Fibroblast of mammary gland (primary cell): ENCODE data around the gene TMCC1.

Source experiments
- DNase-seq: peaks from one replicate; pipeline ENCODE4 v3.0.0-alpha.2; 2010; ENCODE audit warnings: low read depth
- H3K4me3 ChIP-seq: 2 replicates; pipeline ENCODE4 v1.5.1; 2011; ENCODE audit warnings: low read depth, mild to moderate bottlenecking, low read length, moderate library complexity; ENCODE audit not compliant: control insufficient read depth
- CTCF ChIP-seq: conservative IDR thresholded peaks from 2 replicates; pipeline ENCODE4 v1.5.1; 2011; ENCODE audit warnings: low read depth, low read length, inconsistent platforms; ENCODE audit not compliant: control insufficient read depth, insufficient read depth

TMCC1 gene

DNA sequence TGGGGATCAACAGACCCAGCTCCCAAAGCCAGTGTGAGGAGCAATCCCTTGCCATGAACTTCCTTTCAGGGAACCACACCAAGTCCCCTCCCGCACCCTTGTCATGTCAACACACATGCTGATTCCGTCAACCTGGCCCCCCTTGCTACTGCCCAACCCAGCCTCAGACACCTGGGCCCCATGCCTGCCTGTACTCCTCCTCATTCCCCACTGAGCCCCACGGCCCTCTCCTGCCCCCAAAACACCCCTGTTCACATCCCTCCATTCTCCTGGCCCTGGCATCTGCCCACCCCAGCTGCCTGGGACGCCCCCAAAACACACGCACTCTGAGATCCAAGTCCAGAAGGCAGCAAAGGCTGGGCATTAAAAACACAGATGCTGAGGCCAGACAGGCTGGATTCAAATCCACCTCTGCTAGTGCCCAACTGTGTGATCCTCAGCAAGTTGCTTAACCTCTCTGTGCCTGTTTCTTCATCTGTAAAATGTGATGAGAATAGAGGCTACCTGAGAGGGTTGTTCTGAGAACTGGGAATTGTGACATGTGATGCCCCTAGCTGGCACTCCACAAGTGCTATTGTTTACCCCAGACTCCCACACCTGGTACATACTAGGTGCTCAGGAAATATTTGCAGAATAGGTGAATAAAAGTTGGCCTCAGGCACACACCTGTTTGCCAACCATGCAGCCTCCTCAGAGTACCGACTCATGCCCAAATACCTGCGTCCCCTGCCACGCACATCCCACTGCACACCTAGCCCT, 289.3 kb downstream of the TMCC1 start:
- no peak for TF ChIP-seq CTCF
- H3K4me3 ChIP-seq = peak overlapping the region; percentile 62

GRCh38 chr3:129603561-129603942, 290.0 kb downstream of the TMCC1 start:
- TF ChIP-seq CTCF = no peak
- H3K4me3 ChIP-seq = peak overlapping the region; percentile 62
- no peak for DNase-seq

More for the DNA sequence above, 289.3 kb downstream of the TMCC1 start:
- no peak for DNase-seq

GRCh38 chr3:129602730-129603560, 290.6 kb downstream of the TMCC1 start:
- DNase-seq = peak; percentile 93
- no peak for TF ChIP-seq CTCF
- peak overlapping the region; percentile 21 for H3K4me3 ChIP-seq

- H3K4me3 ChIP-seq = no peak overlapping the region
- no peak for TF ChIP-seq CTCF
- DNase-seq = no peak
Observed at GRCh38 chr3:129602309-129602708, 291.2 kb downstream of the TMCC1 start.

DNA sequence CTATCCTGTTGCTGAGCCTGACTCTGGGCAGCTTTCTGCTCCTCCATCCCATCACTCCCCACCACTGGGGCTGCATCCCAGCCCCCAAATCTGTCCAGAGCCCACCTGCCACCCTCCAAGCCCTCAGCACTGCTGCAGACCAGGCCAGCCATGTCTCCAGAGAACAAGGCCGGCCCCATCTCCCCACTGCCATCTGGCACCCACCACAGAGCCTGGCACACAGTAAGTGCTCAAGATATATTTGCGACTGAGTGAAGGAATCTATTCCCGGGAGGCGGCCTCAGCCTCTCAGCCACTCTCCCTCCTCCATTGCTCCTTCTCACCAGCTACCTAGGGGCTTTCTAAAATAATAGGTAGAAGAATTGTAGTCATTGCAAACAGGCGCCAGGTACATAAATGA, 291.8 kb downstream of the TMCC1 start:
- no peak for TF ChIP-seq CTCF
- no peak overlapping the region for H3K4me3 ChIP-seq

GRCh38 chr3:129600348-129600747, 293.2 kb downstream of the TMCC1 start:
- H3K4me3 ChIP-seq = no peak overlapping the region
- no peak for TF ChIP-seq CTCF

More for the DNA sequence above, 291.8 kb downstream of the TMCC1 start:
- DNase-seq = no peak

More at GRCh38 chr3:129600348-129600747, 293.2 kb downstream of the TMCC1 start:
- DNase-seq = no peak
